ENCODE results near the gene OR2AK2. TPM values are rescaled to one million over a fixed set of nuclear protein-coding genes. Genes with fewer than 3 reads are reported as not detected.

The OR2AK2 gene
- total and polyA plus RNA-seq, 4 donors = not detected

DNA sequence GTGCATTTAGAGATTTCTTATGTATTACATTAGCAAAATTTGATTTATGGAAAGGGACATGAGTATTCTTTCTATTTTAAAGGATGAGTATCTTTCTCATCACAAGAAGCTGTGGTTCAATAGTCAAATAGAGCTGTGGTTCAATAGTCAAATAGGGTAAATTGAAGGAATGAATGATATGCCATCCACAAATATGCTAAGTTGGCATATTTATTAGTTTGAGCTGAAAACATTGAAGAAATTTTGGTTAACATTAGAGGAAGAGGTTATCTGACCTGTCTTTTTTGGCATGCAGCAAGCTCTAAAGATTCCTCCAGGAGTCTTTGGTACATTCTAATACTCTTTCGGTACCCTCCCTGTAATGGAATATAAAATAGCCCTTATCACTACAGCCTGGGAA, 11.6 kb upstream of the OR2AK2 start:
- TF ChIP-seq CTCF (IDR thresholded peaks at IDR 0.05; ENCODE audit: control extremely low read depth, extremely low read depth) = no peak
- H3K27me3 ChIP-seq (ENCODE audit: control insufficient read depth in 3 of 3, insufficient read depth in 3 of 3, low read length in 2 of 3) = no peaks in the 10 kb centered on the region
- no peak overlapping the region for H3K27ac ChIP-seq (ENCODE audit: low read depth in 1 of 2, low read length in 1 of 2)
- no peak overlapping the region for H3K9ac ChIP-seq (ENCODE audit: insufficient read depth in 1 of 2, low read length in 2 of 2)
- 96 to 98% methylated on average over 1 of the region's 1 CpG for WGBS, 2 donors
- DNase-seq (no peak), ATAC-seq (ENCODE audit: insufficient read depth, low FRiP score) (no peak)
- no peaks in the 10 kb centered on the region for H3K4me1 ChIP-seq (ENCODE audit: control insufficient read depth in 5 of 5, insufficient read depth in 5 of 5, low read length in 5 of 5)
- H3K36me3 ChIP-seq (ENCODE audit: control insufficient read depth in 4 of 4, insufficient read depth in 4 of 4, low read length in 4 of 4) = no peaks in the 10 kb centered on the region
- H3K4me3 ChIP-seq = no peak overlapping the region
- H3K9me3 ChIP-seq (ENCODE audit: control insufficient read depth in 4 of 4, insufficient read depth in 3 of 4, low read length in 3 of 4) = no peaks in the 10 kb centered on the region

DNA sequence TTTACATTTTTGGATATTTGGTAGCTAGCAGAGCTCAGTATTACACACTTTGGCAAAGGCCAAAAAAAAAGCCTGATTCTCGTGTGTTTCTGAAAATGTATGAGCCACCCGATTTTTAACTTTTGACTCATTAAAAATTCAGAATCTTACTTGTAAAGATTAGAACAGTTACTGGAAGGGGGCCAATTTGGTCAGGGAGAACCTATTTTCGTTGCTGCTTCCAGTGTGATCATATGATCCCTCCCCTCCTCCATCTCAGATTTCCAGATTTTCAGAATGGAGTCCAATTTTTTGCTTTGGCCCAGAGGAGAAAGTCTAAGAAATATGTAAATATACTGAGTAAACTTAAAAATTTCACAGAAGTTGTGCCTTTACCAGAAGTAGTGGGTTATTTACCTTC, 3.2 kb upstream of the OR2AK2 start:
- Histone ChIP-seq H3K4me3 (no peak overlapping the region), H3K27ac (ENCODE audit: low read depth in 1 of 2, low read length in 1 of 2) (no peak overlapping the region), H3K9me3 (ENCODE audit: control insufficient read depth in 4 of 4, insufficient read depth in 3 of 4, low read length in 3 of 4) (peaks cover 0 to 7% (median 0%) of the 10 kb centered on the region in 4 donors), H3K4me1 (ENCODE audit: control insufficient read depth in 5 of 5, insufficient read depth in 5 of 5, low read length in 5 of 5) (no peaks in the 10 kb centered on the region), H3K27me3 (ENCODE audit: control insufficient read depth in 3 of 3, insufficient read depth in 3 of 3, low read length in 2 of 3) (no peaks in the 10 kb centered on the region), H3K36me3 (ENCODE audit: control insufficient read depth in 4 of 4, insufficient read depth in 4 of 4, low read length in 4 of 4) (no peaks in the 10 kb centered on the region), H3K9ac (ENCODE audit: insufficient read depth in 1 of 2, low read length in 2 of 2) (no peak overlapping the region)
- TF ChIP-seq CTCF (IDR thresholded peaks at IDR 0.05; ENCODE audit: control extremely low read depth, extremely low read depth) = no peak
- no peak for DNase-seq
- 21 to 55% methylated on average over 3 of the region's 3 CpGs for WGBS, 2 donors
- no peak for ATAC-seq (ENCODE audit: insufficient read depth, low FRiP score)

DNA sequence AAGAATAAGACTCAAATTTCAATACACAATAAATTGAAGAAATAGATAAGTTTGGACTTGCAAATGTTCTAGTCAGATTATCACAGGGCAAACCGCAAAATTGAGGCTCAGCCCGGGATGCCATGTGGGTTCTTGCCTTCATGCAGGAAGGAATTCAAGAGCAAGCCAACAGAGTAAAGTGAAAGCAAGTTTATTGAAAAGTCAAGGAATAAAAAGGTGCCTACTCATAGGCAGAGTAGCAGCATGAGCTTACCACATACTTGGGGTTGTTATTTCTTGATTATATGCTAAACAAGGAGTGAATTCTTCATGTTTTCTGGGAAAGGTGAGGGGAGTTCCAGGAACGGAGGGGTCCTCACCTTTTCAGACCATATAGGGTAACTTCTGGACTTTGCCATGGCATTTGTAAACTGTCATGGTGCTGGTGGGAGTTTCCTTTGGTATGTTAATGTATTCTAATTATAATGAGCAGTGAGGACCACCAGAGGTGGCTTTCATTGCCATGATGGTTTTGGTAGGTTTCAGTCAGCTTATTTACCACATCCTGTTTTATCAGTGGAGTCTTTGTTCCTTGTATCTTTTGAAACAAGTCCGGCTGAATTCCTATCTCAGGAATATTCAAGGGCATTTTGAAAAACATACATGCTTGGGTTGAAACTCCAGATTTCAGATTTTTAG, 2.0 kb upstream of the OR2AK2 start:
- Histone ChIP-seq H3K4me3 (no peak overlapping the region), H3K36me3 (ENCODE audit: control insufficient read depth in 4 of 4, insufficient read depth in 4 of 4, low read length in 4 of 4) (no peaks in the 10 kb centered on the region), H3K27me3 (ENCODE audit: control insufficient read depth in 3 of 3, insufficient read depth in 3 of 3, low read length in 2 of 3) (no peaks in the 10 kb centered on the region), H3K4me1 (ENCODE audit: control insufficient read depth in 5 of 5, insufficient read depth in 5 of 5, low read length in 5 of 5) (no peaks in the 10 kb centered on the region), H3K9ac (ENCODE audit: insufficient read depth in 1 of 2, low read length in 2 of 2) (no peak overlapping the region), H3K9me3 (ENCODE audit: control insufficient read depth in 4 of 4, insufficient read depth in 3 of 4, low read length in 3 of 4) (peaks cover 0 to 7% (median 0%) of the 10 kb centered on the region in 4 donors), H3K27ac (ENCODE audit: low read depth in 1 of 2, low read length in 1 of 2) (no peak overlapping the region)
- no peak for ATAC-seq (ENCODE audit: insufficient read depth, low FRiP score)
- no peak for TF ChIP-seq CTCF (IDR thresholded peaks at IDR 0.05; ENCODE audit: control extremely low read depth, extremely low read depth)
- no peak for DNase-seq
- 41 to 56% methylated on average over 4 of the region's 4 CpGs for WGBS, 2 donors

Data from lung (tissue), 12 donors.